Epithelial cell of esophagus (primary cell): ENCODE measurements around the gene PLA2G2C.

Experiments
- DNase-seq: peaks from one replicate; pipeline ENCODE4 v3.0.0; 2010; ENCODE audit warnings: low read depth
- H3K4me3 ChIP-seq: 2 replicates; pipeline ENCODE4 v1.5.1; 2011; ENCODE audit warnings: mild to moderate bottlenecking, low read length, control low read depth
- TF ChIP-seq, protein P1 (sequence below): IDR thresholded peaks from 2 replicates; pipeline ENCODE4 v1.5.1; 2011; ENCODE audit warnings: low read depth, mild to moderate bottlenecking, low read length, control low read depth, inconsistent platforms; ENCODE audit not compliant: insufficient read depth; ENCODE audit errors: missing control alignments

Gene PLA2G2C

DNA sequence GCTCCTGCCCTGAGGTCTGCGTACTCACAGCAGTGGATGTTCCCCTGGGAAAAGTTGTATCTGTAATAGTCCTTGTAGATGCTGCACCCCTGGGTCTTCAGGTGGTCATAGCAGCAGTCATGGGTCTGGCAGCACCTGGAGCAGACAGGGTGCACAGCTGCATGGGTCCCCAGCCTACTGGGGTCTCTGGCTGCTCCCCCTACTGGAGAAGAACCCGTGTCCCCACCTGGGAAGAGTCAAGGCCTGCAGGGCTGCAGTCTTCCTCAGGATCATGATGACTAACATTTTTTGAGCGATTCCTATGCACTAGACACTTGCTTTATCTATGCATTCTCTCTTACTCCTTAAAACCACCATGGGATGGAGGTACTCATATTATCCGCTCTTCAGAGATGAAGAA, 70.8 kb downstream of the PLA2G2C start:
- H3K4me3 ChIP-seq: no peak overlapping the region
- TF ChIP-seq, protein P1, sequence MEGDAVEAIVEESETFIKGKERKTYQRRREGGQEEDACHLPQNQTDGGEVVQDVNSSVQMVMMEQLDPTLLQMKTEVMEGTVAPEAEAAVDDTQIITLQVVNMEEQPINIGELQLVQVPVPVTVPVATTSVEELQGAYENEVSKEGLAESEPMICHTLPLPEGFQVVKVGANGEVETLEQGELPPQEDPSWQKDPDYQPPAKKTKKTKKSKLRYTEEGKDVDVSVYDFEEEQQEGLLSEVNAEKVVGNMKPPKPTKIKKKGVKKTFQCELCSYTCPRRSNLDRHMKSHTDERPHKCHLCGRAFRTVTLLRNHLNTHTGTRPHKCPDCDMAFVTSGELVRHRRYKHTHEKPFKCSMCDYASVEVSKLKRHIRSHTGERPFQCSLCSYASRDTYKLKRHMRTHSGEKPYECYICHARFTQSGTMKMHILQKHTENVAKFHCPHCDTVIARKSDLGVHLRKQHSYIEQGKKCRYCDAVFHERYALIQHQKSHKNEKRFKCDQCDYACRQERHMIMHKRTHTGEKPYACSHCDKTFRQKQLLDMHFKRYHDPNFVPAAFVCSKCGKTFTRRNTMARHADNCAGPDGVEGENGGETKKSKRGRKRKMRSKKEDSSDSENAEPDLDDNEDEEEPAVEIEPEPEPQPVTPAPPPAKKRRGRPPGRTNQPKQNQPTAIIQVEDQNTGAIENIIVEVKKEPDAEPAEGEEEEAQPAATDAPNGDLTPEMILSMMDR: no peak
- no peak for DNase-seq

DNA sequence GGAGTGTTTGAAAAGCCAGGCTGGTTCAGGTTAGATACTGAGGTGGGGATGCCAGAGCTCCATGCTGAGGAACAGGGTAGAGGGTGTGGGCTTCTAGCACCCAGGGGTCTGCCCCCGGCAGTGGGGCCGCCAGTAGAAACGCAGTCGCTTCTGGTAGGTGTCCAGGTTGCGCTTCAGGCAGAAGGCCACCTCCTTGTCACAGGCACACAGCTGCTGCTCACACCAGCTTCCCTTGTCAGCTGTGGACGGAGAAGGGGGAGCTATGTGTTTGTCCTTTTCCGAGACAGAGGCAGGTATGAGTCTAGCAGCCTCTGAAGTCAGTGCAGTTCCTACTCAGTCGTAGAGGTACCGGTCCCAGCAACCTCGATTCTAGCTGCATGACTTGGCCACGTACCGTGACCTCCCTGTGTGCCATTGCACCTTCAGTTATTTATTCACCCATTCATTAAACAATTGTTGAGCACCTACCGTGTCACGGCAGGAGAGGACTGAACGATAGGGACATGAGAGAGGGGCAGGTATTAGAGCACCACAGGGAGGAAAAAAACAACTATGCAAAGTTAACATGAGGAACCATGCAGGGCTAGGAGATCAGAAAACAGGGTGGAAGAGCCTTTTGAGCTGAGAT, 72.2 kb downstream of the PLA2G2C start:
- H3K4me3 ChIP-seq: no peak overlapping the region
- DNase-seq: no peak
- TF ChIP-seq, protein P1: no peak
